ENCODE measurements around the gene GLYATL1.
A peak's percentile ranks its signal among the peaks of the same experiment; 100 is the strongest.

The GLYATL1 gene

DNA sequence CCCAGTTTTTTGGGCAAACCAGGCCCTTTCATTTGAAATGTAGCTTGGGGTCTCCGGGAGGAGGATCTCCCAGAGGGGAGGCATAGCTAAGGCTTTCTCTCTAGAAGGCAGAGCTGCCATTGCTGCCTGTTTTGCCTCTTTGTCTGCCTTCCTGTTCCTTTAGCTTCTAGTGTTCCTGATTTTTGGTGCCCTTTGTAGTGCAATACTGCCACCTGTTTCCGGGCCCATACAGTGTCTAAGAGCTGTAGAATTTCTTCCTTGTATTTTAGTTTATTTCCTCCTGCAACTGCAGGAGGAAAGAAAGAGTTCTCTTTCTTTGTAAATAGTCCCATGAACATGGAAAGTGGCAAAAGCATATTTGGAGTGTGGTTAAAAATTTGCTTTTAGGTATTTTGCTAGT lies 19.3 kb upstream of the GLYATL1 start:
- Mint-ChIP-seq H3K4me3 (no peak overlapping the region), H3K9me3 (peaks cover 5% of the 10 kb centered on the region), H3K36me3 (peaks cover 2% of the 10 kb centered on the region), H3K27ac (no peak overlapping the region), H3K27me3 (peaks cover 2% of the 10 kb centered on the region), H3K4me1 (peaks cover 14% of the 10 kb centered on the region)

DNA sequence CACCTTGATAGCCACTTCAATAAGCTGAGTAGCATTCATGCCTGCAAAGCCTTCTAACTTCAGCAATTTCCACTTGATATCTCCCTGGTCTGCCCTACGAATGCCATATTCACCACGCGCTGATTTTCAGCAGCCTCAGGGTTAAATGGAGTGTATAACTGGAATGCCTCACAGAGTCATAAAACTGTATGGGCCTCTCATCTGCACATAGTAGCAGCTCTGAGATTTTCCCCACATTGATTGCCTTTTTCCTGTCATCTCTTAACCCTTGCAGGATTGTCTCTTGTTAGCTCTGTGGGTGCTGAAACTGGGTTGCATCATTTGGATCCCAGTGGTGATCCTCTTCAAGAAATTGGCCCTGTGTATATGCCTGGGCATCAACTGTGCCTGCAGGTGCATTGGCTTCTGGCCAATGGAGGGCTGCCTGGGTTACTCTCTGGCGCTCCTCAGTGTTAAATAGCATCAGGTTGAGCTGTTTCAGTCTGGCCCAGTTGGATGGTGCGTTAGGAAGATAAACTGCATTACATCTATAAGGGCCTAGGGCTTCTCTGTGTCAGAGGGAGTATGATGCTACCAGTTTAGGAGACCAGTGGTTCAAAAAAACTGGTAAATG lies 17.4 kb upstream of the GLYATL1 start:
- peaks cover 5% of the 10 kb centered on the region for H3K9me3 Mint-ChIP-seq
- no peak overlapping the region for H3K4me3 Mint-ChIP-seq
- H3K36me3 Mint-ChIP-seq = peaks cover 2% of the 10 kb centered on the region
- peaks cover 2% of the 10 kb centered on the region for H3K27me3 Mint-ChIP-seq
- peaks cover 14% of the 10 kb centered on the region for H3K4me1 Mint-ChIP-seq
- no peak overlapping the region for H3K27ac Mint-ChIP-seq

DNA sequence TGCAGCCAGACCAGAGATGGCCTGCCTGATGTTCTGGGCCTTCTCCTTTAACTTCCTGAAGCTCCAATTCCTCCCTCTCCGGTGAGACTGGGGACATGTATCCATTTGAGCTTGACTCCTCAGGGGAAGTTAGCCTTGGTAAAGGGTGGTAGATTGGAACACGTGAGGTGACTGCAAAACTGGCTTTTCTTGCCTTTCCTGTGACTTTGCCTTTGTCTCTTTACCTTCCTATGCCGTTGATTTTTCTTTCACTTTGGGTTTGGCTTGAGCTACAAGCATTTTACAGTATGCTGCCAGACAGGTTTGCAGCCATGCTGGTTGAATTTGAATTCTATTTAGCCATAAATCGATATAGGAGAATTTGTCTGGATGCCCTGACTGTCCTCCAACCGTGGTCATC lies 16.8 kb upstream of the GLYATL1 start:
- Mint-ChIP-seq H3K27me3 (peaks cover 2% of the 10 kb centered on the region), H3K4me3 (no peak overlapping the region), H3K36me3 (peaks cover 2% of the 10 kb centered on the region), H3K9me3 (peaks cover under 1% of the 10 kb centered on the region), H3K4me1 (peaks cover 16% of the 10 kb centered on the region), H3K27ac (no peak overlapping the region)

DNA sequence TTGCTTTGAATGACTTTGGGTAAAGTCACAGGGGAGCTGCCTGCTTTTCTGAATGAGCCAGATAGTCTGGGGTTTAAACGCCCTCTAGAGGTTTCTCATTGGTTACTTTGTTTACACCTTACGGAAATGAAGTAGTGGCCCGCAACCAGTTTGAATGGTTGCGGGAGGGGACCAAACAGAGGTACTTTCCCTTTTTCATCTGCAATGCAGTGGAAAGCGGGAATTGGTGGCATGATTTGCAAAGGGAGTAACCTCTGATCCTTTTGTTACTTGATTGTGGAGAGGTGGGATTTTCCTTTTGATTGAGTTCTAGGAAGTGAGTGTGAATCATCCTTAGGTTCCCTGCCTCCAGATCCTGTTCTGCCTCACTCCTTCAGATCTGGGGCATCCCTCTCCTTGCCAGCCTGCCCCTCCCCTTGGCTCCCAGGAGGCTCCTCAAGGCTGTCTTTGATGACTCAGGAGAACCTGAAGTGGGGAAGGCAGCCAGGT lies 15.9 kb upstream of the GLYATL1 start:
- Mint-ChIP-seq H3K27me3 (peaks cover 1% of the 10 kb centered on the region), H3K27ac (no peak overlapping the region), H3K4me3 (no peak overlapping the region)

DNA sequence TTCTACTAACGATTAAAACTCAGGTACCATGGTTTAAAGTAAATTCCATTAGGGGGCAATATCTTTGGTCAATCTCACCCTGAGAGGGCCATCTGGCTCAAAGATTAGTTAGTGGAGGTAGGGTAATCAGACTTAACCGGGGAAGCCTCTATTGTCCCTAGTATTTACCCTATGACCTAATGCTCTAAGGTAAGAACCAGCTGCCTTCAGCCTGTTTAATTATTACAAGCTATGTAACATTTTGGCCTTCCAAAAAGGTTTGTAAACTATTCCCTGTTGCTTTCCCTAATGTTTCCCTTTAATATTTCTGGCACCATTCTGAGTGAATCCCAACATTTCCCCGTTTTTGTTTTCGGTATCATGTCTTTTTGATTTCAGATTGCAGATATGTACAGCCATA lies 15.1 kb upstream of the GLYATL1 start:
- peaks cover 3% of the 10 kb centered on the region for H3K27me3 Mint-ChIP-seq

More for the DNA sequence above, 15.9 kb upstream of the GLYATL1 start:
- Mint-ChIP-seq H3K36me3 (no peaks in the 10 kb centered on the region), H3K9me3 (no peaks in the 10 kb centered on the region), H3K4me1 (peaks cover 25% of the 10 kb centered on the region)

DNA sequence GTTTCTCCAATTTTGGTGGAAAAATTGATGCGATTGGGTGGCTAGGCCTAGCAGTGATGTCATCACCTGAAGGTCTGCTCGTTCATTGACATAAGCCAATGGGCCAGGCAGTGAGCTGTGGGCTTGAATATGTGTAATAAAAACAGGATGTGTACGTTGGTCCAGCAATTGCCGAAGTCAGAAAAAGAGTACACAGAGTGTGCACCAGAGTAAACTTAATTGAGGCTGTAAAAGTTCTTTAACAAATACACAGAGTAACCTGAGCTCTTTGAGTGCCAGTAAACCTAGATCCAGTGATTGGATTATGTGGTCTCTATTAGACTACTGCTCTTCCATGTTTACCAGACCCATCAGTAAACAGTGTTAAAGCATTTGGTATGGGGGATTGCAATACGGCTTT lies 13.0 kb upstream of the GLYATL1 start:
- H3K4me1 Mint-ChIP-seq = peaks cover 27% of the 10 kb centered on the region
- no peaks in the 10 kb centered on the region for H3K36me3 Mint-ChIP-seq
- H3K27ac Mint-ChIP-seq = no peak overlapping the region
- H3K27me3 Mint-ChIP-seq = peaks cover 5% of the 10 kb centered on the region
- H3K4me3 Mint-ChIP-seq = no peak overlapping the region
- no peaks in the 10 kb centered on the region for H3K9me3 Mint-ChIP-seq

More for the DNA sequence above, 15.1 kb upstream of the GLYATL1 start:
- Mint-ChIP-seq H3K9me3 (no peaks in the 10 kb centered on the region), H3K27ac (no peak overlapping the region), H3K4me1 (peaks cover 27% of the 10 kb centered on the region), H3K4me3 (no peak overlapping the region), H3K36me3 (no peaks in the 10 kb centered on the region)

DNA sequence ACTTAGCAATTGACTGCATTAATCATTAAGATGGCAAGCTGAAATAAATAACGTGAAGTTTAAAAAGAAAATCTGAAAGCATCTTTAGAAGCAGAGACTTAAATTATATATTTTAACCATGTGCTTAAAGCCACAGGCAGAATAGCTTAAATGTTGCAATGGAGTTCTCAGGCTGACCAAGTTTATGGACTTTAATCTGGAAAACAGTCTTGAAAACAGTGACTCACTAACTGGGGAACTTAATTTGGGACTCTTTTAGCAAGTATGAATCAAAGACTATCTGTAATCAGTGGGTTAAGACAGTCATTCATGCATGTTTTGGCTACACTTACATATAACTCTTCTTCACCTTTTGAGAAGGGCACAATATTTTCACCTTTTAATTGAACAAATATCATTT lies 12.6 kb upstream of the GLYATL1 start:
- H3K9me3 Mint-ChIP-seq = no peaks in the 10 kb centered on the region
- peaks cover 6% of the 10 kb centered on the region for H3K27me3 Mint-ChIP-seq
- no peak overlapping the region for H3K27ac Mint-ChIP-seq
- no peaks in the 10 kb centered on the region for H3K36me3 Mint-ChIP-seq
- H3K4me1 Mint-ChIP-seq = peaks cover 27% of the 10 kb centered on the region
- no peak overlapping the region for H3K4me3 Mint-ChIP-seq

DNA sequence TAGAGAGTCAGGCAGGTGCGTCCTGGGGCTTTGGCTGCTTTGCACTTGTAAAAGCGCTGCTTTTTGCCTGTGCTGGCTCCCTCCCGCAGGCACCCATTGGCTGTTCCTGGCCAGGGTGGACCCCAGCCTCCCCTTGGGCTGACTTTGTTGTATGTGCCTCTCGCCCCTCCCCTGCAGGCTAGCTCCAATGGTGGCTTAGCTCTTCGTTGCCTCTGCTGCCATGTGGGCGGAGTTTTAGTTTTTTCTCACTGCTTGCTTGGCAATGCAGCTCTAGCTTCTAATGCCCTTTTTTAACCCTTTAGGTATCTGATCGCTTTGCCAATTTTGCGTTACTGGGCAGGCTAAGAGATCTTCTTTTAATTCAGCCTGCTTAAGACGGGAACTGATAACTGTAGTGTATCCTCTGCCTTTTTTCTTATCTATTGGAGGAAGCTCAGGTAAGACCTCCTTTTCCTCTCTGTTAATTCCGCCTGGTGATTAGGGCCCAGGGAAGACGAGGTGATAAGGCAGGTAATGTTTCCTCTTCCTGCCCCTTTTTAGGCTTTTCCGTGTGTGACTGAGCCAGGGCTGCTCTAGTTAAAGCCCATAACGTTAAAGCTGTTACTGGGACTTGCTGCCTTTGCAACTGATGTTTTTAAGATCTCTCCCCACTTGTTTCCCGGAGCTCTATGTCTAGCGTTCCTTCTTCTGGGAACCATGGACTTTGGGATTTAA lies 11.7 kb upstream of the GLYATL1 start:
- no peaks in the 10 kb centered on the region for H3K36me3 Mint-ChIP-seq
- no peaks in the 10 kb centered on the region for H3K9me3 Mint-ChIP-seq
- no peak overlapping the region for H3K27ac Mint-ChIP-seq
- peaks cover 27% of the 10 kb centered on the region for H3K4me1 Mint-ChIP-seq
- peak overlapping the region; percentile 49 for H3K4me3 Mint-ChIP-seq
- peaks cover 6% of the 10 kb centered on the region for H3K27me3 Mint-ChIP-seq

DNA sequence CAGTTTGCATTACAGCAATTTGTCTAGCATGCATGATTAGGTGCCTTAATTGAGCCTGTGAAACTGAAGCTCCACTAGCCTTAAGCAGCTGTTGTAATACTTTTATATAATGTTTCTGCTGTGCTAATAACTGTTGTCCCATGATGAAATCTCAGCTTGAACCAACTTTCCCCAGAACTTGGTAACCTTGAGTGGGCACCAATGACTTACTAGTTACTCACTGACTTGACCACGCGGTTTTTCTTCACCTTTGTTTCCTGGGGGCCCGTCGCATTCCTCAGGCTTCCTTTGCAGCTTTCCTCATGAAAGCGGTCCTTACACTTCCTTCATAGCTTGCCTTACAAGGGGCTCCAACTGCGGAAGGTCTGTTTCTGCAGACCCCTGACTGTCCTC lies 11.2 kb upstream of the GLYATL1 start:
- H3K36me3 Mint-ChIP-seq = no peaks in the 10 kb centered on the region
- H3K27ac Mint-ChIP-seq = no peak overlapping the region
- peak overlapping the region; percentile 49 for H3K4me3 Mint-ChIP-seq
- no peaks in the 10 kb centered on the region for H3K9me3 Mint-ChIP-seq
- peaks cover 22% of the 10 kb centered on the region for H3K4me1 Mint-ChIP-seq
- peaks cover 8% of the 10 kb centered on the region for H3K27me3 Mint-ChIP-seq

DNA sequence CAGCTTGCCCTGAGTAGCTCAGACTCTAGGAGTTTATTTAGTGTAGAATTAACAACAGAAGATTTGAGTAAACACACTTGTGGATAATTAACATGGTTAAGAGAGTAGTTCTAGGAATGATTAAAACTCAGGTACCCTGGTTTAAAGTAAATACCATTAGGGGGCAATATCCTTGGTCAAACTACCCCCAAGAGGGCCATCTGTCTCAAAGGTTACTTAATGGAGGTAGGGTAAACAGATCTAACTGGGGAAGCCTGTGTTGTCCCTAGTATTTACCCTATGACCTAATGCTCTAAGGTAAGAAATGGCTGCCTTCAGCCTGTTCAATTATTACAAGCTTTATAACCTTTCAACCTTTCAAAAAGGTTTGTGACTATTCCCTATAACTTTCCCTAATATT lies 10.6 kb upstream of the GLYATL1 start:
- no peaks in the 10 kb centered on the region for H3K9me3 Mint-ChIP-seq
- no peaks in the 10 kb centered on the region for H3K36me3 Mint-ChIP-seq
- H3K27ac Mint-ChIP-seq = no peak overlapping the region
- no peak overlapping the region for H3K4me3 Mint-ChIP-seq
- peaks cover 16% of the 10 kb centered on the region for H3K4me1 Mint-ChIP-seq
- H3K27me3 Mint-ChIP-seq = peaks cover 9% of the 10 kb centered on the region

DNA sequence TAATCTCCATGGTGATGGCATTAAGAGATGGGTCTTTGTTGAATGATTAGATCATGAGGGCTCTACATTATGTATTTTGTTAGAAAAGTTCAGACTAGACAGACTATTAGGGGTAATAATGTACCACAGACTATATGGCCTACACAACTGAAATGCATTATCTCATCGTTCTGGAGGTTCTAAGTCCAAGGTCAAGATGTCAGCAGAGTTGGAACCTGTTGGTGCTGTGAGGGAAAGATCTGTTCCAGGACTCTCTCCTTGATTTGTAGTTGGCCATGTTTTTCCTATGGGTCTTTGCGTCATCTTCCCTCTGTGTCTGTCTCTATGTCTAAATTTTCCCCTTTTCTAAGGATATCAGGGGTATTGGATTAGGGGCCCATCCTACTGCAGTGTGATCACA lies 8.4 kb upstream of the GLYATL1 start:
- H3K27ac Mint-ChIP-seq = no peak overlapping the region
- H3K4me3 Mint-ChIP-seq = no peak overlapping the region
- H3K36me3 Mint-ChIP-seq = no peaks in the 10 kb centered on the region

DNA sequence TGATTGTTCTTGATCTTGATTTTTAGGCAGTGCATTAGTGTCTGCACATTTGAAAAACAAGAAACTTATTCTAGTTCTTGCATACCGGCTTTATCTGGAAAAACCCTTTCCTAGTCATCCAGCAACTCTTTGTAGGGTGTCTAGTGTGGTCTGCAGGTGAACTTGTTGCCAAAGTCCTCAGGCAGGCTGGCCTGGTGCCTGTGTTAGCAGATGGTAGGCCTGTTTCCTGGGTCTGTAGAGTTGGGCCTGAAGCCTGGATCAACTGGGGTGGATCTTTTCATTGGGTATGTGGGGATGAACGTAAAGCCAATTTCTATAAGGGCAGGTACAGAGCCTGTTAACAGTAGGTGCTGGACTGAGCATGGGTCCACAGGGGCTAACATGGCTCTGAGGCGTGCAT lies 5.6 kb upstream of the GLYATL1 start:
- no peak overlapping the region for H3K4me3 Mint-ChIP-seq
- H3K4me1 Mint-ChIP-seq = no peaks in the 10 kb centered on the region
- H3K27ac Mint-ChIP-seq = no peak overlapping the region
- no peaks in the 10 kb centered on the region for H3K9me3 Mint-ChIP-seq
- no peaks in the 10 kb centered on the region for H3K36me3 Mint-ChIP-seq
- peaks cover 6% of the 10 kb centered on the region for H3K27me3 Mint-ChIP-seq

More for the DNA sequence above, 8.4 kb upstream of the GLYATL1 start:
- Mint-ChIP-seq H3K4me1 (peaks cover 13% of the 10 kb centered on the region), H3K9me3 (no peaks in the 10 kb centered on the region), H3K27me3 (peaks cover 9% of the 10 kb centered on the region)

DNA sequence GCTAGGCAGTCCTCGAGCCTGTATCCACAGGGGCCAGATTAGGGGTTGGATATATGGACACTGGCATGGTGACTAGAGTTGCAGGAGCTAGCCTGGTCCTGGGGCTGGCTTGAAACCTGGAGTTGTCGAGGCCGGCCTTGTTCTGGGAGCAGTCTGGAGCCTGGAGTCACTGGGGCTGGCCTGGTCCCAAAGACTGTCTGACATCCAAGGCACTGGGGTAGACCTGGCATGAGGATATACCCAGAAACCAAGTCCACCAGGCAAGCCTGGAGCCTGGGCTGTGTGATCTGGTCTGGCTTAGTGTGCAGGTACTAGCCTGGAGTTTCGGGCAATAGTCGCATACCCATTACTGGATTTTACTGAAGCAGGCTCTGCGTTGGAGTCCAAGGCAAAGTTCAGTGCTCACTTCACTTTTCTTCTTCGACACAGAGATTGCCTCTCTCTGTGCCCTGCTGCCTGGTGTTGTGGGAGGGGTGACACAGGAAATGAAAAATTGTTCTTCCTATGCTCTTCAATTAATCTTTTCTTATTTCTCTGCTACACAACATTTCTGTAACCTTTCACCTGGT lies 4.3 kb upstream of the GLYATL1 start:
- no peak overlapping the region for H3K4me3 Mint-ChIP-seq
- no peak overlapping the region for H3K27ac Mint-ChIP-seq
- peaks cover 6% of the 10 kb centered on the region for H3K27me3 Mint-ChIP-seq
- H3K4me1 Mint-ChIP-seq = no peaks in the 10 kb centered on the region
- no peaks in the 10 kb centered on the region for H3K36me3 Mint-ChIP-seq
- no peaks in the 10 kb centered on the region for H3K9me3 Mint-ChIP-seq

DNA sequence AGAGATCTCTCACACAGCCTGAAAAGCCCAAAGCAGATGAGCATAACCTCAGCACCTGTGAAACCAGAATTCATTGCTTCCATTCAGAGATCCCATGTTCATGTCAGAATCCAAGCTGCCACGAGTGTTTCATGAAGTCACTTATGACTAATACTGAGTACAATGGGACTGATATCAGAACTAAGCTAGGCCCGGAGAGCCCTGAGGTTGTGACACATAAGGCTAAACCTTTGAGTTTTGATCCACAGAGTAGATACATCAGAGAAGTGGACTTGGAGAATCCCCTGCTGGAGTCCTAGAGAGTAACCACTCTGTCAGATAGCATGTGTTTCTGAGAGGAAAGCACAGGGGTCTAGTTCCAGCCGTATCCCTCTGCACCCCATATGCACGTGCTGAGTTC lies 890 bp upstream of the GLYATL1 start:
- Mint-ChIP-seq H3K27ac (no peak overlapping the region), H3K4me1 (no peaks in the 10 kb centered on the region), H3K36me3 (no peaks in the 10 kb centered on the region), H3K9me3 (no peaks in the 10 kb centered on the region), H3K27me3 (peaks cover 6% of the 10 kb centered on the region), H3K4me3 (no peak overlapping the region)

DNA sequence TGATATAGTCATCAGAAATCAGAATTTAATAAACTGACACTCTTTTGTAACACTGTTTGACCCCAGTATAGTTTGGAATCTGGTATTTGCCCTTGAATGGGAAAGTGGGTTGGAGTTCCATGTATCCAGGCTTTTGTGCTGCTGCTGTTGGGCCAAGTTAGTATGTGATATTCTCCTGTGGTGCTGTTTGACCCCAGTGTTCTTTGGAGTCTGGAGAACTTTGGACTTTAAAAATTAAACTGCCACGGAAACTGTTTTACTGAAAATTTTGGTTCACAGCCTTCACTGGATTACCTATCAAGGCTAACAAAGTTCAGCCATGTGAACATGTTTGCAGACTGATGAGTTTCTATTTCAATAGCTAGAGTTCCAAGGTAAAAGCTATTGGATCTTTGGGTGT lies 740 bp downstream of the GLYATL1 start:
- no peak overlapping the region for H3K4me3 Mint-ChIP-seq
- no peak overlapping the region for H3K27ac Mint-ChIP-seq
- H3K36me3 Mint-ChIP-seq = no peaks in the 10 kb centered on the region
- no peaks in the 10 kb centered on the region for H3K4me1 Mint-ChIP-seq
- no peaks in the 10 kb centered on the region for H3K9me3 Mint-ChIP-seq
- H3K27me3 Mint-ChIP-seq = peaks cover 6% of the 10 kb centered on the region

DNA sequence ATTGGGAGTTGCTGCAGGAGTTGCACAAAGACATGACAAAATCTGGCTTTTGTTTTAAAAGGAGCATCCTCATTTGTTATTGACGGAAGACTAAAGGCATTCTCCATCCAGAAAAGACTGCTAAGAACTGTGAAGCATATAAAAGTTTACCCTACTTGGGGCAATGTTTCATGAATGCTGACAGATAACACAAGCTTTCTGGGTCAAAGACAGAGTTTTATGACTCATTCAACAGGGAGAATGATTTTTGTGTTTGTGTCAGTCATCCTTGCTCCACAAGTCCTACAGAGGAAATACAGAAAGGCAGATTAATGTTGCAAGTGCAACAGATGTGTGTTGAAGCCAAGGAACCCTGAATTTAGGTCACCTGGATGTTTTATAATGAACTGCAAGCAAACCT lies 2.5 kb downstream of the GLYATL1 start:
- Mint-ChIP-seq H3K27me3 (peaks cover 6% of the 10 kb centered on the region), H3K4me1 (no peaks in the 10 kb centered on the region), H3K4me3 (no peak overlapping the region), H3K27ac (no peak overlapping the region), H3K9me3 (no peaks in the 10 kb centered on the region), H3K36me3 (no peaks in the 10 kb centered on the region)

All from activated naive CD4-positive, alpha-beta T cell treated with anti-CD3 and anti-CD28 coated beads, Interleukin-2, amount 50 U/mL, for 24 hours (primary cell).